HG02852 (cell line): ENCODE data around the gene FCRL2.

Experiments used
- ATAC-seq: cut with Tn5 transposase; IDR thresholded peaks from one replicate; pipeline ENCODE4 v1.9.1; 2021; ENCODE audit warnings: mild to moderate bottlenecking, moderate library complexity; ENCODE audit not compliant: unreplicated experiment

FCRL2 gene, protein sequence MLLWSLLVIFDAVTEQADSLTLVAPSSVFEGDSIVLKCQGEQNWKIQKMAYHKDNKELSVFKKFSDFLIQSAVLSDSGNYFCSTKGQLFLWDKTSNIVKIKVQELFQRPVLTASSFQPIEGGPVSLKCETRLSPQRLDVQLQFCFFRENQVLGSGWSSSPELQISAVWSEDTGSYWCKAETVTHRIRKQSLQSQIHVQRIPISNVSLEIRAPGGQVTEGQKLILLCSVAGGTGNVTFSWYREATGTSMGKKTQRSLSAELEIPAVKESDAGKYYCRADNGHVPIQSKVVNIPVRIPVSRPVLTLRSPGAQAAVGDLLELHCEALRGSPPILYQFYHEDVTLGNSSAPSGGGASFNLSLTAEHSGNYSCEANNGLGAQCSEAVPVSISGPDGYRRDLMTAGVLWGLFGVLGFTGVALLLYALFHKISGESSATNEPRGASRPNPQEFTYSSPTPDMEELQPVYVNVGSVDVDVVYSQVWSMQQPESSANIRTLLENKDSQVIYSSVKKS

DNA sequence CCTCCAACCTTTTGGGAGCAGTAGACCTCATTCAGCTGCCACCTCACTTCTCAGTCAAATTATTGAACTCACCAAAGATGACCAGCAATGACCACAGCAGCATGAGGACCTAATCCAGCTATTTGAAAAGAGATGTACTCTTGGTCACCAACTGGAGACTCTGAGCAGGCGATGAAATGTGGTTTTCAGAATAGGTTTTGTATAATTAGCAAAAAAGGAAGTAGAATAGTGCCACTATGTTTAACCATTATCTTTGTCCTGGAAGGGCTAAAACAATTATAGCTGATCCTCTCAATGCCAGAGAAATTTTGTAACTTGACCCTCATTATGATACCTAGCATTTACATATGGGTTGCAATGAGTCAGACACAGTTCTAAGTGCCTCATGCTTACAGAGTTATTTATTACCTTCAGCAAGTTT is at the start of gene FCRL2:
FCRL2 (minus strand) TSS at position 162 of the 421 bp plus-strand sequence; CDS start at position 103, 59 bp downstream.
- ATAC-seq, result peak; percentile 52

DNA sequence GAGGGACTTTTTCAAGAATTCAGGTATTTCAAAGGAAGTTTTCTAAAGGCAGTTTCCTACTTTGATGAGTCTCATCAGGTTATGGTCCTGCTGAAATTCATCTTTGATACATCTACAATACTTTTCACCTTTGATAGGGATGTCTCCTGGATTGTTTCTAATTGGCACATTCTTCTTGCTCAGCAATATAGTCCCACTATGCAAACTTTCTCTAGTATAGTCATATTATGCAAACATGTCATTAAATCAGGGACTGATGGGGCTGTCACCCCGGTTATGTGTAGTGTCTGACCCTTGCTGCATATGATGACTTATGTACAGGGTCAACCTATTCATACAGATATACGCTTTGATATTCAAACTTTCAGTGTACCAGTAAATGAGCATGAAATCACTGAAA is 43.4 kb upstream of the FCRL2 start:
- no peak for ATAC-seq

DNA sequence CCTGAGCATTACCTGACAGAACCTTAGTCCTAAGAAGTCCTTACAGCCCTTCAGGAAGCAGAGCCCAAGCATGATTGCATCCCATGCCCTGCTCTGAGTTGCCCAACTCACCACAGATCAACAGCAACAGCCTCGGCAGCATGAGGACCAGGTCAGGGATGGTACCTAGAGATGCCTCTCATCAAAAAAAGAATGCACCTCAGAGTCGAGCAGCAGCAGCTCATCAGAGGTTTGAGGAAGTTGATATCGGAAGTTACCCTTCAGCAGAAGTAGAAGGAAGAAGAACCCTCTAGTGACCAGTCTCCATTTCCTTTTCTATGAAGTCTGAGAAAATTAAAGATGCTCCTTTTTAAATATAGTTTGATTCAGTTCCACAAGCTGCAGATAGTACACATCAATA is 43.0 kb upstream of the FCRL2 start, which contains the start of gene FCRL1:
FCRL1 (minus strand) TSS at position 225 of the 400 bp plus-strand sequence; CDS start at position 142, 83 bp downstream.
- no peak for ATAC-seq

DNA sequence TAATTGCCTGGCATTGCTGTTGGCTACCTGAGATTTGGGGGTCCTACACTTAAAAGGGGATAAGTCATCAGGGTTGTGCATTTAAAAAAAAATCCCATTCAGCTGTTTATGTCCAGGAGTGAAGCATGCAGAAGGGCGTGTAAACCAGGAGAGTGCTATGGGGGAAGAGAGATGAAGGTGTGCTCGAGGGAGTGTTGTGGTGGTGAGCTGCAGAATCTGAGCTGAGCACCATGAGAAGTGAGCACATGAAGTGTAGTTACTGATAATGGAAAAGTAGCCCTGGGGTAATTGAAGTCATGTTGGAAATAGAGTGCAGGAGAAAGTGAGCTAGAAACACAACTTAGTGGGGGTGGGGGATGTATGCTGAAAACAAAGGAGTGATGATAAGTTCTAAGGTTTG is 42.3 kb upstream of the FCRL2 start:
- no peak for ATAC-seq

DNA sequence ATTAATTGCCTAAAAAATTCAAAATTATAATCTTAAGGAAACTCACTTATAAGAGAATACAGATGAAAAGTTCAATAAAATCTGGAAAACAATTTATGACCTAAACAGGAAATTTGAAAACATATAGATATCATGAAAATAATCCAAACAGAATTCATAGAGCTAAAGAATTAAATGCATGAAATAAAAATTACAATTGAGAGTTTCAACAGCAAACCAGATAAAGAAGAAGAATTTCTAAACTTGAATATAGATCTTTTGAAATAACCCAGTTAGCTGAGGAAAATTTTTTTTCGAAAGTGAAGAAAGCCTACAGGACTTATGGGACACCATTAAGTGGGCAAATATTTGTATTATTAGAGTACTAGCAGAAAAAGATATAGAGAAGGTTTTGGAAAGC is 36.3 kb upstream of the FCRL2 start:
- no peak for ATAC-seq

DNA sequence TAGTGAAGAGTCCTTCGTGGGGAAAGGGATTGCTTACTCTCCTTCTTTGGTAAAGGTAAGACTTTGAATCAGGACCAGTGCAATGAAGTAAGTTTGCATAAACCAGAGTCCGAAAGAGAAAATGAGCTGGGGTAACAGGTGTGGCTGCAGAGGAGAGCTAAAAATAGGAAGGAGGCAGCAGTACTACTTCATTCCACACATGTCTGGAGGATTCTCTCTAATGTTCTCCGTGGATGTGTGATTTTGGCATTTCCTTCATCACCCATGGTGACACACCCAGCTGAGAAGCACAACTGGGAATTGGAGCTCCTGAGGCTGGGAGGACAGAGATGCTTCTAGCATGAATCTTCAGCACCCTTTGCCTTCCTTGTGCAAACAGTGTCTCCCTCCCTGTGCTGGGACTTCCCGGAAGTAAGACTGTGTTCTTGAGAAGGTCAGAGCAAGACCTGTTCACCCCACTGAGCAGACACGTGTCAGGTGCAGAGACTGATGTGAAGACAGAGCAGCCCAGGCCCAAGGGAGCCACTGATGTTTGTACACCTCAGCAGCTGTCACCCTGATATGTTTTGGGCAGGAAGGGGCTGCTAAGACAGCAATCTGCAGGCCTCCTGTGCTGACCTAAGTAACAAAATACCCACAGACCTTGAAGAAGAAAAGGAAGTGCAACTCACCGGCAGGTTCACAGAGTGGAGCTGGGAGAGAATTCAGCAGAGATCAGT is 29.7 kb upstream of the FCRL2 start:
- ATAC-seq, result peak; percentile 88

DNA sequence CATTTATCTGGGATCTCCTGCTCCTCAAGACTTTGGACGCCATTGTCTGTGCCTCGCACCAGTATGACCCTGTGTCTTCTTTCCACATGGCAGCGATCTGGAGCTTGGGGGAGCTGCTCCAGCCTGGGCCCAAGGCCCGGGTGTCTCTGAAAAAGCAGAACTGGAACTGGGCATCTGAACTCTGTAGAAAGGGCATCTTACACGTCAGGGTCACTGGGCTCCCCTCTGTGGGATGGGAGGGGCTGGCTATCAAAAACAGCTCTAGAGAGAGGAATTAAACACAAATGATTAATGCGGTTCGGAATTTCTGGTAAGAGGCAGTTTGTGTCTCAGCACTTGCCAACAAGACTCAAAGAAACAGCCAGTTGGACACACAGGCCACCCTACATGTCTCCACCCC is 26.9 kb upstream of the FCRL2 start:
- ATAC-seq, result no peak

DNA sequence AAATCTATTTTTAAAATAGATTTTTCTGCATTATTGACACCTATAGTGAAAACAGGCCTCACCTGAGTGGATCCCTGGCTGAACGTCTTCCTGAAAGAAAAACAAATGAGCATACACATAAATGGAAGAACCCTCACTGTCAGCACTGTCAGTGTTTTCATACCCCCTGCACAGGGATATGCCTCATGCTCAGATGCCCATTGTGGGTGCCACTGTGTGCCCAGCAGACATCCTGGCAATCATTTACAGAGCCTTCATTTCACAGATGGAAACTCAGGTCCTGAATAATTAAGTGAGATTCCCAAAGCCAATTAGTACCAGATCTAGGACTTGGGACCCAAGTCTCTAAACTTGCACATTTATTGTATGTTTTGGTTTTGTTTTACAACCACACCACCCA is 23.1 kb upstream of the FCRL2 start:
- no peak for ATAC-seq

DNA sequence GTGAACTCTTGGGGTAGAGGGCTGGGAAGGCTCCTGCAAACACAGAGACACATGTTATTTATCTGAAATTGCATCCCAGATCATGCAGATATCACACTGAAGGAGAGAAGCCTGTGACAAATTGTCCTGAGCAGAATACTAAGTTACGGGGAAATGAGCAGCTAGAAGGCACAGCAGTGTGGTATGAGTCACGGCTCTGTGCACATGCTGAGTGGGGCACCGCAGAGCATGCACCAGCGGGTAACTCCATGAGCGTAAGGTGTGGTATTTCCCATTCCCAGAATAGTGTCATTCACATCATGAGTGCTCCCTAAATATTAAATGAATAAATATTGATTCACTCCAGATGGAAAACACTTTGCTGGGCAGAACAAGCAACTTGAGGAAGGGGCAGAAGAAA is 21.3 kb upstream of the FCRL2 start:
- no peak for ATAC-seq

DNA sequence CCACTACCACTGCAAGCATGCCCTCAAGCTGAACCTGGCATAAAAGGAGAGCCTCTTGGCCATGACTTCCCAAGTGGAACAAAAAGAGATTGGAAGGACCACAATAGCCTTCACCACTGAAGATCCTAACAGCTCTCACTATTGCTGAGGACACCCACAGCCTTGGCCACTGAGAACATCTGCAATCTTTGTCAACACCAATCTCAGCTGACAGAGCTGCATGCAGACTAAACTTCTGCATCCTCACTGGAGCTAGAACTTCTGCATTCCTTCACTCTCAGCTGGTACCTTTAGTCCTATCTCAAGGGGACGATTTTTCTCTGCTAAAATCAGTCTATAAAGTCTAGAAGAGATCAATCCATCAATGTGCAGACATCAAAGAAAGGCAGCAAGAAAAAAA is 8.3 kb upstream of the FCRL2 start:
- no peak for ATAC-seq

DNA sequence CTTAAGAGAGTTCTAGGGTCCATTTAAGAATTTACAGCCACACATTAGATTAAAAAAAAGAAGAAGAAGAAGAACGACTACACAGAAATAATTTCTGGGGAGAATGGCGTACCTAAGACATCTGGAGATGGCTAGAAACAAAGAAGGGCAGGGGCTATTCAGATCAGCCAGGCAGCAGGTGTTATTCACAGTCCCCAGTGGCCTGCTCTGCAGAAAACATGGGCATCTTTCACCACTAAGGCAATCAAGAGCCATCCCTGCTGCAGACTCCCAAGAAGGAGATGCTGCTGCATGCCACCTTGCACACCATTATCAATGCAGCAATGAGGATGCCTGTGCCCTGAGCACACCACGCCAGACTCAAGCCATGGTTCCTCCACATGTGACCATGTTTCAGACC is 7.9 kb upstream of the FCRL2 start:
- ATAC-seq, result no peak

DNA sequence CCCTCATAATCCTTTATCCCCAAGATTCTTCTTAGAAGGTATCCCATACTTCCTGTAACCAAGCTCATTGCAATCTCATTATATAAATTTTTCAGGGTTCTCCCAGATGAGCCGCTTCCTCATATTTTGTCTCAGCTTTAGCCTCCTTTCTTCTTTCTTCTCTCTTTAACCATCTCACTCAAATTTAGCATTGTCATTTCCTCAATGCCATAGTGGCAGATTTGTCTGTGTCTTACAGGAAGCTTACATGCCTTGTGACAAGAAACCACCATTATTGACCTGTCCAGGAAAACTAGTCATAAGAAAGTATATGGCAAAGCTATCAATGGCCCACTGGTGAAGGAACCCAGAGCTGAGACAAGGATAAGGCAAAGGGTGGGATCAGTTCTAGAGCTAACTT is 6.0 kb upstream of the FCRL2 start:
- ATAC-seq, result no peak

DNA sequence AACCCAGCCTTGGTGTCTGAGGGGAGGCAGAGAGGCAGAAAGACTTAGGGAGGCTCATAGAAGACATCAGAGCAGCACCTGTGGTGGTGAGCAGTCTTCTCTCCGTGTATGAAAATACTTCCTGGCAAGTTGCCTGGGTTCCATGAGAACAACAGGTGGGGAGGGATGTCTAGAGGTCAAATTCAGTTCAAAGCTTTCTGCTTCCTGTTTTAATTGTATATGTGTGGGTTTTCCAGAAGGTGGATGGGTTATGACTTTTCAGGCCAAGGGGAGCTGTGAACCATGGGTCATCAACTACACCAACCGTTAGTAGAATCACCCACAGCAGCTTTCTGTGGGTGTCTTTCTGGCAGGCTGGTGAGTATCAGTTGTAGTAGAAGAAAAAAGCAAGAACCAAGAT is 4.1 kb upstream of the FCRL2 start:
- ATAC-seq, result peak; percentile 67

DNA sequence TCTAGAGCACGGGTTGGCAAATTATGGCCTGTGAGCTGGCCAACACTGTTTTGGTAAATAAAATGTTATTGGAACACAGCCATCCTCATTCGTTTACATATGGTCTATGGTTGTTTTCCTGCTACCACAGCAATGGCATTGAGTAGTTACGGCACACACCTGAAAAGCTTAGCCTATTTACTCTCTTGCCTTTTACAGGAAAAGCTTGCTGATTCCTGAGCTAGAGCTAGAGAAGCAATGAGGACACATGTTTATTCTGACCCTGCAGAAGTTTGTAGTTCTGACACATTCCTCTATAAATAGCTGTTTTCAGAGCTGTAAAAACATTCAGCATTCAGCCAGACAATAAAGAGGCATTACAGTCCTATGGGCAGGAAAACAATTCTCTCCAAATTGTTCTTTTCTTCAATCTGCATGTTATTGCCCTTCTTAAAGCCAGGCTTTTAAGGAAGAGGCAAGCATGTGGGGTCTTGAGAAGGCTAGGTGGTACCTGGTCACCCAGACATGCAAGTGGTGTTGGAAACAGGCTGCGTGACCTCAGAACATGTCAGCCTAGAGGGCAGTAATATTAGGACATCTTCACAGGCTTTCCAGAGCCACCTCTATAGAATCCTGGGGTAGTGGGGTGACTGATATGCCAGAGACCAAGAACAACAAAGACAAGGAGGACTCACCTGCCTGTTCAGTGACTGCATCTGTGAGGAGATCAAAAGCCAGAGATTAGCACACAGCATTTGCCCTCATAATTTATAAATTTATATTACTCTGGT is 1.6 kb downstream of the FCRL2 start:
- no peak for ATAC-seq

DNA sequence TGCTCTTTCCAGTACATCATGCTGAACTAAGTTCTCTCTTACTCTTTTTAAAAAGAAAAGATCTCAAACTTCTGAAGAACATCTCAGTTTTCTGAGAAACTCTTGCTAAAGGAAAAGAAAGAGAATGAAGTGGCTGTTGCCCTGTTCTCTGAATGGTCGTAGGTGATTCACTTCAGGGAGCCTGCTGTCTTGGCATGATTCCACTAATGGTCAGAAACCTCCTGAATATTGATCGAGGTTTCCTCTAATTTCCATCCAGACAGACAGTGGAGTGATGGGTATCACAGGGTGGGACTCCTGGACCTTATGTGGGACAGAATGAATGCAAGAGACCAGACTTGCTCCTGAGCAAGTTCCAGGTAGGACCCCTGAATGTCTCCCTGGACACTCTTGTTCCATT is 2.5 kb downstream of the FCRL2 start:
- ATAC-seq, result no peak

DNA sequence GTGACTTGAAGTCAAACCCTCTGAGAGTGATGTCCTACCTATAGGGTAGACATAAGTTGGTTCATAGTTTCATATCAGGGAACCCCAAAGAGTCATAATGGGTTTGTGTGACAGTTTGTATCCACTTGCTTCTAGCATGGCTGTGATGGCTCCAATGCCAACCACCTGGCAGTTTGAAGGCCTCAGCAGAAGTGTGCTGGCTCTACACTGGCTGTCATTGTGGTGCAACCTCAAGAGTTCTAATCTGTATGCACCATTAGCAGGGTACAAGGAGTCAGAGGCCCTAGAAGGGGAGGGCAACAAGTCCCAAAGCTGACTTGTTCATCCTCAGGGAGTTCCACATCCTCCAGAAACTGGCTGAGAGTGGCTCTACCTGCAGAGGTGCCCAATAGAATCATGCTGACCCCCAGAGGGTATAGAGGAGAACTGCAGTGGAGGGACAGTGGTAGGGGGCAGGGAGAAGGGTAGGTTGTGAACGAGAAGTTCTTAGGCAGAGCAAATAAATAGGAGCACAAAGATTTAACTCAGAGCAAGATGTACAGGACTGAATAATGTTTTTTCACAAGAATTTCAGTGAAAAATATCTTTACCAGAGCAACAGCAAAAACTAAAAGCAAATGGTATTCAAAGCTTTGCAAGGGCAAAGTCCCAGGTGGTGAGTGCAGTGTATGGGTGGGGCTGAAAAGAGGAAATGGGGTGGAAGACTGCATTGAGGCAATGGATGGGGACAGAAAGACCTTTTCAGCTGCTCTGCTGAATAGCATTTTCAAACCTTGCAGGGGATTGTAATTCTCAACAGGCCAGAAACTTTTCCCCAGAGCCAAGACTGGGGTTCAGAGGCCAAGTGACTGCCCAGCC is 3.2 kb downstream of the FCRL2 start:
- ATAC-seq, result peak; percentile 46

DNA sequence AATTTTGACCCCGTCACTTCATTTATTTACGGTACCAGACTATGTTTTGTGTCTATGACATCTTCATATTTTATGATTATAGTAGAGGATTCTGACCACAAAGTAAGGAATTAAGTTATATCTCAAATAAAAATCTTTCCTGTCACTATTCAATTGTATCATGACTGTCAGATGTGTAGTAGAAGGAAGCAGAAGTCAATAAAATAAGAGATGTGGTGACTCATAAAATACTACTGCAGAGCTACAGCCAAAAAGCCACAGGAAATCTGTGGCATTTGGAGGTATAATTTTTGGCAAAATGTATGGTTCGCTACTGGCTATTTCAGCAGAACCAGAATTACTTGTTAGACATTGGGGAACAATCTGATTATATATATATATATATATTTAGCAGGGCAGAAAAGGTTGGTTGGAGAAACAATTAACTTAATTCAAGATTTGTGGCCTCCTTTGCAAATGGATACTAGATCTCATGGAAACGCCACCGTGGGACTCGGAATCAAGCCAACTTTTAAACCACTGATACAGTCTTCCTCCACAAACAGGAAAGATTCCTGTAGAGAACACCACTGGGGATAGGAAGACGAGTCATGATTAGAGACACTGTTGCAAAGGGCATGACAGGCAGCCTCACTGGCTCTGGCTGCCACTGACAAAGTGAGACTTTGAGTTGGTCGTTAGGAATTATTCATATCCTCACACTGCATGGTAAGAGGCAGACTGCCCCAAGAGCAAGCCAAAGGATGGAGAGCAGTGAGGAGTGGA is 5.1 kb downstream of the FCRL2 start:
- no peak for ATAC-seq

DNA sequence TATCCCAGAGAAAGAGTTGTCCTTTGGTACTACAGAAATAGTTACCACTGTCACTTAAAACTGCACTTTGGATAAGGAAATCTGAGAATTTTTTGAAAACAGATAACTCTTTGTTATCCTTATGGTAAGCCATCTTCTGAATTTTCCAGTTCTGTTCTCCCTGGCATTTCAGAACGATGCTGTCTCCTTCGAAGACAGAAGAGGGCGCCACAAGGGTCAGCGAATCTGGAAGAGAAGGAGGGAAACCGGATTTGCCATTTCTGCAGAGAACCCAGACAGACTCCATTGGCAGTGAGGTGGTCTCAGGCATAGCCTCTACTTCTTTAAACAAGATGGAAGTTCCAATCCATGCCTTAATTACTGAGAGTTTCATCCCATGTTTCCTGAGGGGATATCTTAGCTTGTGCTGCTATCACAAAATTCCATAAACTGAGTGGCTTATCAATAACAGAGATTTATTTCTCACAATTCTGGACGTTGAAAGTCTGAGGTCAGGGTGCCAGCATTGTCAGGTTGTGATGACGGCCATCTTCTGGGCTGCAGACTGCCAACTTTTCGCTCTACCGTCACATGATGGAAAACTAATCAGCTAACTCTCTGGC is 6.4 kb downstream of the FCRL2 start:
- ATAC-seq, result no peak

DNA sequence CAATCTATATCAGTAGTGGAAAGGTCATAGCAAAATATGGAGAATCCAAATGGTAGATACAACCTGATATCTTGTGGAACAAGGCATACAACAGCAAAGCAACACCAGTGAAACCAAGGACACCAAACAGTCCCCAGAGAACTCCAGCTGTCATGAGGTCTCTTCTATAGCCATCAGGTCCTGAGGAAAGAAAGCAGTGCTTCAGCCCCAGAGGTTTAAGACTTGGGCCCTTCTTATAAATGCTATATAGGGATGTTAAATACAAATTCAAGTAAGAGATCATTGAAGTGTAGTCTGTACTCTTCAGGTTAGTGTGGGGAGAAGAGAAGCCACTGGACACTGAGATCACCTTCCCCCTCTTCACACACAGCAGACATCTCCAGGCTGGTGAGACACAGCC is 10.1 kb downstream of the FCRL2 start:
- ATAC-seq, result no peak
